BJ (cell line): ENCODE data around the gene ATP8B3. TPM values are rescaled to one million over a fixed set of nuclear protein-coding genes. Genes with fewer than 3 reads are reported as not detected.
A peak's percentile ranks its signal among the peaks of the same experiment; 100 is the strongest.

ENCODE experiments used
- CTCF ChIA-PET: fragments of 350-600 bp; formaldehyde crosslinking; extraction: SDS; loops from one replicate; lab custom pipeline; 2021; ENCODE audit warnings: antibody characterized with exemption, inconsistent platforms; lab: Yijun Ruan, JAX
- POLR2A ChIA-PET: fragments of 300-600 bp; sonication (Branson Sonifier 250); formaldehyde crosslinking; extraction: SDS; loops from one replicate; lab custom pipeline; 2021; ENCODE audit warnings: antibody characterized with exemption; lab: Charles Lee
- DNase-seq: peaks from one replicate; pipeline ENCODE4 v3.0.0-alpha.2; 2011; ENCODE audit warnings: low read depth
- H3K27me3 ChIP-seq: 2 replicates; pipeline ENCODE4 v1.6.0; 2011; ENCODE audit warnings: low read length; ENCODE audit not compliant: control insufficient read depth, insufficient read depth
- H3K36me3 ChIP-seq: 2 replicates; pipeline ENCODE4 v1.5.1; 2011; ENCODE audit warnings: low read length; ENCODE audit not compliant: control insufficient read depth, insufficient read depth
- H3K4me3 ChIP-seq: 2 replicates; pipeline ENCODE4 v1.5.1; 2011; ENCODE audit warnings: low read depth, mild to moderate bottlenecking, control low read depth, low read length
- CTCF ChIP-seq: IDR thresholded peaks from 2 replicates; pipeline ENCODE4 v1.5.1; 2011; ENCODE audit warnings: low read depth, mild to moderate bottlenecking, control low read depth, inconsistent platforms, low read length, moderate library complexity; ENCODE audit not compliant: insufficient read depth
- polyA plus RNA-seq: library from polyadenylated mRNA; depleted of rRNA; stranded (reverse); fragments of >200 nt; gene quantifications from 2 replicates; pipeline ENCODE4 v1.2.3, GENCODE V29; 2011

Gene ATP8B3
- polyA plus RNA-seq, 1 experiment: 4.6 TPM

GRCh38 chr19:1859331-1859781, 47.3 kb upstream of the ATP8B3 start:
- H3K4me3 ChIP-seq: peak overlapping the region; percentile 91; the same call in 1 of the 2 replicates
- H3K27me3 ChIP-seq: no peaks in the 10 kb centered on the region
- CTCF ChIA-PET: interaction anchor here (1.0 kb wide), 1 partner anchor 16 kb away, joined by 3 read pairs; no protein-coding TSS in a partner anchor
- no peaks in the 10 kb centered on the region for H3K36me3 ChIP-seq
- TF ChIP-seq CTCF: no peak
- DNase-seq: no peak
- POLR2A ChIA-PET: interaction anchor here (0.6 kb wide), 1 partner anchor 413 kb away, joined by 3 read pairs; no protein-coding TSS in a partner anchor

GRCh38 chr19:1858412-1859081, 46.5 kb upstream of the ATP8B3 start:
- ChIA-PET POLR2A (interaction anchor here (0.6 kb wide), 2 partner anchors 143 to 414 kb away, joined by 3 read pairs; no protein-coding TSS in a partner anchor), CTCF (interaction anchor here (0.5 to 3.9 kb wide), 4 partner anchors 9 to 233 kb away, joined by 3 to 24 read pairs (median 6); no protein-coding TSS in a partner anchor)

GRCh38 chr19:1857648-1858326, 45.7 kb upstream of the ATP8B3 start:
- ChIA-PET CTCF (interaction anchor here (0.6 to 3.9 kb wide), 6 partner anchors 9 to 339 kb away, joined by 3 to 24 read pairs (median 4); no protein-coding TSS in a partner anchor), POLR2A (interaction anchor here (0.6 kb wide), 1 partner anchor 283 kb away, joined by 5 read pairs; no protein-coding TSS in a partner anchor)
- no peak for DNase-seq
- Histone ChIP-seq H3K36me3 (peaks cover 1% of the 10 kb centered on the region; the same call in 1 of the 2 replicates), H3K4me3 (peak overlapping the region; percentile 48), H3K27me3 (no peaks in the 10 kb centered on the region)
- no peak for TF ChIP-seq CTCF

More at GRCh38 chr19:1858412-1859081, 46.5 kb upstream of the ATP8B3 start:
- no peak for DNase-seq
- no peak for TF ChIP-seq CTCF
- Histone ChIP-seq H3K4me3 (no peak overlapping the region), H3K27me3 (no peaks in the 10 kb centered on the region), H3K36me3 (no peaks in the 10 kb centered on the region)

- peak; percentile 24 for DNase-seq
- CTCF ChIA-PET: interaction anchor here (0.6 to 3.9 kb wide), 7 partner anchors 8 to 338 kb away, joined by 3 to 24 read pairs (median 4); no protein-coding TSS in a partner anchor
- no peak for TF ChIP-seq CTCF
- no peaks in the 10 kb centered on the region for H3K27me3 ChIP-seq
- POLR2A ChIA-PET: interaction anchor here (0.6 kb wide), 2 partner anchors 282 to 582 kb away, joined by 3 to 5 read pairs; partner anchors contain the start of gene FAM174C
- peak overlapping the region; percentile 48 for H3K4me3 ChIP-seq
- peaks cover 1% of the 10 kb centered on the region; the same call in 1 of the 2 replicates for H3K36me3 ChIP-seq
Observed at GRCh38 chr19:1856698-1857603, 44.9 kb upstream of the ATP8B3 start.
